ENCODE results near the gene MRPL54.

Gene MRPL54

GRCh38 chr19:3770136-3770999 lies 7.9 kb downstream of the MRPL54 start:
- no peak for DNase-seq

GRCh38 chr19:3771000-3771905 lies 8.8 kb downstream of the MRPL54 start:
- DNase-seq: no peak

DNA sequence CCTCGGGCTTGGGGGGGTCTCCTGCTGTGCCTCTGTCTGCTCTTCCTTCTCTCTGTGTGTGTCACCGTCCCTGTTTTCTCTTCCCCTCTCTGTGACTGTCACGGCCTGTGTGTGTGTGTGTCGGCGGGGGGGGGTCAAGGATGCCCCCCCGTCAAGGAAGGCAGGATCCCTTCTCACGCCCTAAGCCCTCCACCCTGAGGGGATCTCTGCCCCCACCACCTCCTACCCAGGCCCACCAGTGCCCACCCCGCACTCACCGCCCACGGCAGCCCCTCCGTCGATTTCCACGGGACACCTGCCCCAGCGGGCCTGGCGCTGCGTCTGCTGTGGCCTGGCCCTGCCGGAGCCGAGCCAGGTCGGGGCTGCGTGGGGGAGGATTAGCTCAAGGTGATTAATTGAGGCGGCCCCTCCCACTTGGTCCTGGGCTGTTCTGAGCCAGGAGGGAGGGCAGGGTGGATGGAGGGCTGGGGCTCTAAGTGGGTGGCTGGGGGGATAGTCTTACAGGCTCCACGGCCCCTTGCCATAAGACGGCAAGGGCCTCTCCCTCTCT lies 9.5 kb downstream of the MRPL54 start, which contains the start of gene RAX2:
RAX2 (minus strand) TSS at position 323 of the 550 bp plus-strand sequence. CDS start 486 bp downstream, outside the sequence.
- no peak for DNase-seq

GRCh38 chr19:3773814-3774515 lies 11.5 kb downstream of the MRPL54 start:
- DNase-seq: no peak

DNA sequence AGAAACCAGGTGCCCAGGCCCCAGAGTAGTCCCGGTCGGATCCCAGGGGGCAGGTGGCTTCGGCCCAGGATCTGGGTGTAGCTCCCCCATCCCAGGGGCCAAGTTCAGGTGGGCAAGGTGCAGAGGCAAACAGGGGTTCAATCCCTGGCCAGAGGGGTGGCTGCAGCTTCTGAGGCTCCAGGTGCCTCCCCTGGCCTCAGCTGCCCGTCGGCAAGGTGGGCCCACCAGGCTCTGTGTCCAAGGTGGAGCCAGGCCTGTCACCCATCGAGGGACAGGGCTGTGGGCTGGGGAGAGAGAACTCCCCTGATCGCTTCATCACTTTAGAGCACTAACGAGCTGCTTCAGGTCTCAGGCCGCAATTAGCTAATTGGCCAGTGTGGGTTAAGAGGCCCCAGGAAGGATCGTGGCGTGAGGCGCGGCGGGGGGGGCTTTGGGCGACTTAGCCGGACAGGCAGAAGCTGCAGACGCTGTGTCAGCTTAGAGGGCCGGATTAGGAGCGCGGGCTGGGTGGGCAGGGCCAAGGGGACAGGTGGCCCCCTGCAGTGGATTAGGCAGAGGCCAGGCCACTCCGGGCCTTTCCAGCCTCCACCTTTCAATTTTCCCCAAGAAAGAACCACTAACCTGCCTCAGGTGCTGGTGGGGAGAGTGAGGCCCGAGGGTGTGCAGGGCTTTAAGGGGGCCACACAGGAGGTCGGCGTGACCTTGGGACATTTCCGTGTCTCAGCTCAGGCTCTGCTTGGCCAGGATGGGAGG lies 12.3 kb downstream of the MRPL54 start:
- no peak for DNase-seq

DNA sequence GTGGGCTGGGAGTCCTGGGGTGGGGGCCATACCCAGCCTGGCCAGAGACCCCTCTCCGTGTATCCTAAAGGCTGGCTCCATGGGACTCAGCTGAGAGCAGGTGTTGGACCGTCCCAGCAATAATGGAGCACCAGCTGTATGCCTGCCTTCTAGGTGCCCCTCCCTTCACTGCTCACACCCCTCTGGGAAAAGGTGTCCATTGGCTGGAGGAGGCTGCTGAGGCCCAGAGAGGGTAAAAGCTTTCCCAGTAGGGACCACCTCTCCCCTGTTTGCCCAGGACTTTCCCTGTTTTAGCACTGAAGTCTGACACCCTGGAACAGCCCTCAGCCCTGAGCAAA lies 12.9 kb downstream of the MRPL54 start:
- DNase-seq: no peak

- DNase-seq: no peak
Observed at GRCh38 chr19:3775831-3776230, 13.3 kb downstream of the MRPL54 start.

DNA sequence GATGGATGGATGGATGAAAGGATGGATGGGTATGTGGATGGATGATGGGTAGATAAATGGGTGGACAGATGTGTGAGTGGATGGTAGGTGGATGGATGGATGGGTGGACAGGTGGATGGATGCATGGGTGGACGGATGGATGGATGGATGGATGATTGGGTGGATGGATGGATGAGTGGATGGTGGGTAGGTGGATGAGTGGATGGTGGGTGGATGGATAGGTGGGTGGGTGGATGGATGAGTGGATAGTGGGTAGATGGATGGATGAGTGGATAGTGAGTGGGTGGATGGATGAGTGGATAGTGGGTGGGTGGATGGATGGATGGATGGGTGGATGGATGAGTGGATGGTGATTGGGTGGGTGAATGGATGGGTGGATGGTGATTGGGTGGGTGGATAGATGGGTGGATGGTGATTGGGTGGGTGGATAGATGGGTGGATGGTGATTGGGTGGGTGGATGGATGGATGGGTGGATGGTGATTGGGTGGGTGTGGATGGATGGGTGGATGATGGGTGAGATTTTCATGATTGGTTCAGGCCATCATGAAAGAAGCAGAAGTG lies 14.1 kb downstream of the MRPL54 start:
- no peak for DNase-seq

- no peak for DNase-seq
Observed at GRCh38 chr19:3778104-3778867, 15.8 kb downstream of the MRPL54 start.

- DNase-seq: no peak
Observed at GRCh38 chr19:3778899-3779723, 16.6 kb downstream of the MRPL54 start.

DNA sequence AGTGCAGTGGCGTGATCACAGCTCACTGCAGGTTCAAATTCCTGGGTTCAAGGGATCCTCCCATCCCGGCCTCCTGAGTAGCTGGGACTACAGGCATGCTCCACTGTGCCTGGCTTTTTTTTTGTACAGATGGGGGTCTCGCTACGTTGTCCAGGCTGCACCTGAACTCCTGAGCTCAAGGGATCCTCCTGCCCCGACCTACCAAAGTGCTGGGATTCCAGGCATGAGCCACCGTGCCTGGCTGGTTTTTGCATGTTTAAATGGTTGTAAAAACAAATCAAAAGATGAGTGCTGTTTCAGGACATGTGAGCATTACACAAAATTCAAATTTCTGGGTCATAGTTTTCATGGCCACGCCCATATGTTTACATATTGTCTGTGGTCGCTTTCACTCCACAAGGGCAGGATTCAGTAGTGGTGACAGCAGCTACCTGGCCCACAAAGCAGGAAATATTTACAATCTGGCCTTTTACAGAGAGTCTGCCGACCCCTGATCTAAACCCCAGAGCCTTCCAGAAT lies 18.4 kb downstream of the MRPL54 start:
- no peak for DNase-seq

- no peak for DNase-seq
Observed at GRCh38 chr19:3781603-3782002, 19.1 kb downstream of the MRPL54 start.

DNA sequence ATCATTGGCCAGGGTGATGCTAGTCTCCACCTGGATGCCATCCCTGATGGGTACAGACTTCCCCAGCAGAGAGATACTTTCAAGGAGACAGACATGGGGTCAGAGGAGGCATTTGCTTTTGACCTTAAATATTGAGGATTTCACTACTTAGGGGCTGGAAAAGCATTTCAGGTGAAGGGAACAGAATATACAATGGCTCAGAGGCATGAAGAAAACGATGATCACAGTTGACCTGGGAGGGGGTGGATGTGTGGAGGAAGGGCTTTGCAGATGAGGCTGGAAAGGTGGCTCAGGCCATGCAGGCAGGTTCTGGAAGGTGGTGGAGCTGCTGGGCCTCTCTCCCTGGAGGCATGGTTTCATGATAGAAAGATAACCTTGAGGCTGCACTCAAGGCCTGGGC lies 19.8 kb downstream of the MRPL54 start:
- no peak for DNase-seq

GRCh38 chr19:3782903-3783302 lies 20.4 kb downstream of the MRPL54 start:
- DNase-seq: no peak

DNA sequence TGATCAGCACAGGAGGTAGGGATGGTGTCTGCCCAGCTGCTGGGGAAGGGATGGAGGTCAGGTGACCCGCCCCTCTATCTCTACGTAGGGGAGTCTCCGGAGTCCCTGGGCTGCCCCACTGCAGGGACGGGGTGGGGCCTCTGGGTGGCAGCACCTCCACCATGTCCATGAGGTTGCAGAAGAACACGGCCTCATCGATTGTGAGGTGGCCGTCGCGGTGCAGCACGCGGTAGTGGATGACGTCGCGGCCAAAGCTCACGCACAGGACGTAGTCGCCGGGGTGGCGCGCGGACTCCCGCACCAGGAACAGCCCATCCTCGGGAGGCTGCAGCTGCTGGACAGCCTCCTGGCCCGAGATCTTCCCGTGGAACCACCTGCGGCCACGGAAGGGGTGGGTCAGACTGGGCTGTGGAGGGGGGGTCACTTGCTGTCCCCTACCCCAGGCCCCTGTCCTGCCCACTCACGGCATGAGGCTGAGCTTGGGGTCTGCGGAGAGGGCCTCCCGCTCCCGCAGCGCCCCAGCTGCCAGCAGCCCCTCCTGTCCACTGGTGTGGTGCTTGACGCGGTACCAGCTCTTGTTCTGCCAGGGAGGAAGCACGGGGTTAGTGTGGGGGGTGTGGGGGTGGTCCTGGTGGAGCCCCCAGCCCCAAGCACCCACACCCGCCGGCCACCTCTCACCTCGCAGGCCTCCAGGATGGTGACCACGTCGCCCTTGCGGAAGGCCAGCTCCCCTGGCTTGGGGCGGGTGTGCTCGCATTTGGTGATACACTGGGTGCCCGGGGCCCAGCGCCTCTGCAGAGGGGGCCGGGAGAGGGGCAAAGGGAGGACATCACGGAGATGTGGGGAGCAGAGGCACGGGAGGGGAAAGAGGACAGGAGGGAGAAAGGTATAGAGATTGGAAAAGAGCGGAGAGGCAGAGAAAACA lies 21.4 kb downstream of the MRPL54 start:
- DNase-seq: no peak

- DNase-seq: no peak
Observed at GRCh38 chr19:3784607-3785450, 22.3 kb downstream of the MRPL54 start.

DNA sequence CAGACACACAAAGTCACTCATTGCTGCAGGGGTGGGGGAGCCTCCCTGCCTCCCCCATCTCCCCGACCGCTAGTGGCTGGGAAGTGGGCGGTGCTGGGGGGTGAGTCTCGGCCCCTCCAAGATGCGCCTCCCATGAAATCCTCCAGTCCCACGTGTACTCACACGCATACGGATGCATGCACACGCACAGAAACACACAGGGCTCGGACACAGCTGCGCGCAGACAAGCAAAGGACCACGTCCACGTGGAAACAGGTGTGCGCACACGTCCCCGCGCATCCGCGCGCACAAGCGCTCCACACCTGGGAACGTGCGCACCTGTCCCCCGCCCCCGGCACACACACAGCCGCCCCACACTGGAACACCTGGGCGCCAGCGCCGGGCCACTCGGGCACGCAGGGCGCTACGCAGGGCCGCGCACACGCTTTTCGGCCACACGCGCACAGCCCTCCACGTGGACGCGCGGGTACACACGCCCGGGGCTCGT lies 23.0 kb downstream of the MRPL54 start:
- DNase-seq: no peak
